ENCODE measurements around the gene ANKRD11. TPM values are rescaled to one million over a fixed set of nuclear protein-coding genes. Genes with fewer than 3 reads are reported as not detected.
A peak's percentile ranks its signal among the peaks of the same experiment; 100 is the strongest.
"Not testable (repeated sequence)": the region's sequence is repeated elsewhere in the genome, so short reads cannot be mapped to it uniquely, and the experiment has no call there.

ANKRD11 gene
- total and polyA plus RNA-seq, 12 donors: 47.7 to 93.6 (median 66.2) TPM

- ATAC-seq: no peak
Measured at GRCh38 chr16:89266521-89267134, 223.7 kb downstream of the ANKRD11 start.

GRCh38 chr16:89265647-89266046 lies 224.7 kb downstream of the ANKRD11 start:
- Histone ChIP-seq H3K4me1 (peaks cover 0 to 5% (median 0%) of the 10 kb centered on the region in 9 donors), H3K36me3 (peaks cover 0 to 52% (median 34%) of the 10 kb centered on the region in 9 donors), H3K9me3 (peaks cover 0 to 16% (median 0%) of the 10 kb centered on the region in 11 donors), H3K27me3 (no peaks in the 10 kb centered on the region), H3K4me3 (no peak overlapping the region), H3K27ac (no peak overlapping the region)
- intact Hi-C loops (cut with DNase I): no loop called here
- no peak for TF ChIP-seq CTCF (IDR thresholded peaks at IDR 0.05)
- WGBS, 2 donors: 91 to 93% methylated on average over 21 of the region's 21 CpGs
- DNase-seq (no peak), ATAC-seq (no peak)

More at GRCh38 chr16:89266521-89267134, 223.7 kb downstream of the ANKRD11 start:
- Histone ChIP-seq H3K36me3 (peaks cover 0 to 62% (median 41%) of the 10 kb centered on the region in 9 donors), H3K4me3 (no peak overlapping the region), H3K27ac (no peak overlapping the region), H3K27me3 (no peaks in the 10 kb centered on the region), H3K9me3 (peaks cover 0 to 16% (median 0%) of the 10 kb centered on the region in 11 donors), H3K4me1 (no peaks in the 10 kb centered on the region)
- TF ChIP-seq CTCF (IDR thresholded peaks at IDR 0.05): no peak
- 93 to 94% methylated on average over 17 of the region's 17 CpGs for WGBS, 2 donors
- DNase-seq: no peak
- intact Hi-C loops (cut with DNase I): no loop called here

- H3K36me3 ChIP-seq: peaks cover 0 to 46% (median 27%) of the 10 kb centered on the region in 9 donors
- no peak overlapping the region for H3K4me3 ChIP-seq
- no peaks in the 10 kb centered on the region for H3K27me3 ChIP-seq
- peaks cover 0 to 16% (median 0%) of the 10 kb centered on the region in 11 donors for H3K9me3 ChIP-seq
- intact Hi-C loops (cut with DNase I): no loop called here
- peaks cover 0 to 5% (median 0%) of the 10 kb centered on the region in 9 donors for H3K4me1 ChIP-seq
- WGBS, 2 donors: 91 to 95% methylated on average over 19 of the region's 19 CpGs
- DNase-seq (no peak), ATAC-seq (peak in 1 of 8 donors; percentile 4)
- no peak for TF ChIP-seq CTCF (IDR thresholded peaks at IDR 0.05)
- H3K27ac ChIP-seq: no peak overlapping the region
Measured at GRCh38 chr16:89264800-89265550, 225.4 kb downstream of the ANKRD11 start.

GRCh38 chr16:89261691-89262563 lies 228.4 kb downstream of the ANKRD11 start:
- H3K4me3 ChIP-seq: peak overlapping the region in 3 of 10 donors; percentile 3 to 9 (median 7)
- H3K9me3 ChIP-seq: peaks cover 0 to 16% (median 0%) of the 10 kb centered on the region in 11 donors
- peaks cover 0 to 13% (median 8%) of the 10 kb centered on the region in 9 donors for H3K4me1 ChIP-seq
- H3K27me3 ChIP-seq: peaks cover 0 to 19% (median 12%) of the 10 kb centered on the region in 7 donors
- intact Hi-C loops (cut with DNase I): no loop called here
- H3K36me3 ChIP-seq: peaks cover 0 to 23% (median 14%) of the 10 kb centered on the region in 9 donors
- H3K27ac ChIP-seq: no peak overlapping the region
- ATAC-seq (peak in 2 of 8 donors; percentile 22 to 58), DNase-seq (no peak)
- TF ChIP-seq CTCF (IDR thresholded peaks at IDR 0.05): no peak
- WGBS, 2 donors: 85 to 89% methylated on average over 30 of the region's 30 CpGs

GRCh38 chr16:89259901-89260300 lies 230.5 kb downstream of the ANKRD11 start:
- H3K4me3 ChIP-seq; intact Hi-C loops (cut with DNase I); ATAC-seq; H3K36me3 ChIP-seq; H3K27ac ChIP-seq; DNase-seq: not testable (repeated sequence)
- Histone ChIP-seq H3K4me1 (peaks cover 0 to 22% (median 15%) of the 10 kb centered on the region in 9 donors), H3K9me3 (peaks cover 0 to 16% (median 0%) of the 10 kb centered on the region in 11 donors), H3K27me3 (peaks cover 0 to 28% (median 18%) of the 10 kb centered on the region in 7 donors)
- 97 to 98% methylated on average over 13 of the region's 13 CpGs for WGBS, 2 donors

Data from heart right ventricle (tissue), 16 donors.